HepG2 (cell line): ENCODE measurements around the gene CLDN15. TPM values are rescaled to one million over a fixed set of nuclear protein-coding genes. Genes with fewer than 3 reads are reported as not detected.

ENCODE experiments used
- BRCA1 ChIP-seq: sonication (generic); formaldehyde crosslinking; IDR thresholded peaks from 2 replicates; pipeline ENCODE4 v1.4.0; 2020; ENCODE audit warnings: missing genetic modification reagents
- EP300 ChIP-seq, 3 experiments: sonication (generic) in 1 of 3; formaldehyde crosslinking in 1 of 3; IDR thresholded peaks; 2 replicates each; pipeline versions ENCODE4 v1.5.1 to v1.6.1; 2011 to 2020; ENCODE audit warnings: low read depth in 2 of 3, low read length in 2 of 3, borderline replicate concordance in 1 of 3, improper control_type of control experiment in 1 of 3, mild to moderate bottlenecking in 1 of 3, missing genetic modification reagents in 1 of 3, moderate library complexity in 1 of 3
- ISL2 ChIP-seq: sonication (generic); formaldehyde crosslinking; IDR thresholded peaks from 2 replicates; pipeline ENCODE4 v1.5.0; 2020; ENCODE audit warnings: missing genetic modification reagents
- KAT8 ChIP-seq: IDR thresholded peaks from 2 replicates; pipeline ENCODE4 v1.6.1; 2016; ENCODE audit warnings: missing genetic modification reagents, missing compliant biosample characterization
- KDM3A ChIP-seq: IDR thresholded peaks from 2 replicates; pipeline ENCODE4 v1.6.1; 2018; ENCODE audit warnings: low read depth, missing compliant biosample characterization
- KDM5B ChIP-seq: sonication (generic); formaldehyde crosslinking; IDR thresholded peaks from 2 replicates; pipeline ENCODE4 v1.4.0; 2020; ENCODE audit warnings: missing genetic modification reagents, mild to moderate bottlenecking, borderline replicate concordance
- KLF9 ChIP-seq: IDR thresholded peaks from 2 replicates; pipeline ENCODE4 v1.6.1; 2016; ENCODE audit warnings: low read depth
- NR3C1 ChIP-seq: sonication (generic); formaldehyde crosslinking; IDR thresholded peaks from 2 replicates; pipeline ENCODE4 v1.4.0; 2020; ENCODE audit warnings: missing genetic modification reagents
- SAFB2 ChIP-seq: sonication (generic); formaldehyde crosslinking; IDR thresholded peaks from 2 replicates; pipeline ENCODE4 v1.5.1; 2020; ENCODE audit warnings: missing genetic modification reagents, low read depth, mild to moderate bottlenecking, borderline replicate concordance
- SOX13 ChIP-seq, 3 experiments: fragments of 450-650 bp in 1 of 3; sonication (generic) in 1 of 3; formaldehyde crosslinking in 1 of 3; IDR thresholded peaks in 2 of 3; conservative IDR thresholded peaks in 1 of 3; 2 replicates each; pipeline versions ENCODE4 v1.5.0 to v1.6.1; 2016 to 2020; ENCODE audit warnings: antibody characterized with exemption in 1 of 3, mild to moderate bottlenecking in 1 of 3, missing compliant biosample characterization in 1 of 3, missing genetic modification reagents in 1 of 3, moderate library complexity in 1 of 3
- ZNF205 ChIP-seq: IDR thresholded peaks from 2 replicates; pipeline ENCODE4 v1.6.1; 2018; ENCODE audit warnings: missing biosample characterization, missing genetic modification reagents
- ZNF296 ChIP-seq: sonication (generic); formaldehyde crosslinking; conservative IDR thresholded peaks from 2 replicates; pipeline ENCODE4 v1.5.0; 2020; ENCODE audit warnings: mild to moderate bottlenecking, missing genetic modification reagents
- ZNF460 ChIP-seq: sonication (generic); formaldehyde crosslinking; IDR thresholded peaks from 2 replicates; pipeline ENCODE4 v1.5.1; 2020; ENCODE audit warnings: missing genetic modification reagents, mild to moderate bottlenecking, borderline replicate concordance
- ZNF501 ChIP-seq: sonication (generic); formaldehyde crosslinking; IDR thresholded peaks from 2 replicates; pipeline ENCODE4 v1.5.1; 2020; ENCODE audit warnings: mild to moderate bottlenecking, moderate library complexity, missing genetic modification reagents
- ZNF773 ChIP-seq: sonication (generic); formaldehyde crosslinking; IDR thresholded peaks from 2 replicates; pipeline ENCODE4 v1.4.0; 2020; ENCODE audit warnings: missing genetic modification reagents, borderline replicate concordance
- ZZZ3 ChIP-seq: sonication (generic); formaldehyde crosslinking; IDR thresholded peaks from 2 replicates; pipeline ENCODE4 v1.4.0; 2020; ENCODE audit warnings: missing genetic modification reagents, mild to moderate bottlenecking, borderline replicate concordance
- polyA plus RNA-seq, 8 experiments: library from polyadenylated mRNA; depleted of rRNA in 3 of 8; stranded (reverse) in 7 of 8; unstranded in 1 of 8; fragments of >200 nt; fragmentation: Illumina TruSeq in 4 of 8; extraction: Trizol in 4 of 8; gene quantifications; 2 replicates each; pipeline versions ENCODE4 v1.2.1 to v1.2.3, GENCODE V29; 2011 to 2016; ENCODE audit warnings: low read depth in 4 of 8, missing spikeins in 1 of 8, mixed read lengths in 1 of 8; ENCODE audit not compliant: insufficient read depth in 1 of 8
- total RNA-seq, 5 experiments: library from RNA; depleted of rRNA; stranded (reverse); fragments of >200 nt; fragmentation: Illumina TruSeq; extraction: Trizol; gene quantifications; 2 replicates each; pipeline ENCODE4 v1.2.3, GENCODE V29; 2016; ENCODE audit warnings: low read depth in 1 of 5
- TF ChIP-seq, protein P1 (sequence below): sonication (generic); formaldehyde crosslinking; IDR thresholded peaks from 2 replicates; pipeline ENCODE4 v1.8.0; 2022; ENCODE audit warnings: mild to moderate bottlenecking, missing genetic modification reagents; ENCODE audit not compliant: insufficient replicate concordance
- TF ChIP-seq, protein P2 (sequence below): sonication (generic); formaldehyde crosslinking; IDR thresholded peaks from 2 replicates; pipeline ENCODE4 v1.9.0; 2021; ENCODE audit warnings: missing genetic modification reagents, mild to moderate bottlenecking, borderline replicate concordance
- TF ChIP-seq, protein P3 (sequence below): sonication (generic); formaldehyde crosslinking; conservative IDR thresholded peaks from 2 replicates; pipeline ENCODE4 v1.4.0; 2020; ENCODE audit warnings: missing genetic modification reagents
- TF ChIP-seq, protein P4 (sequence below): sonication (generic); formaldehyde crosslinking; IDR thresholded peaks from 2 replicates; pipeline ENCODE4 v1.4.0; 2020; ENCODE audit warnings: missing genetic modification reagents

CLDN15 gene
- total and polyA plus RNA-seq, 2 of the 13 experiments (the other 11 are each of a cell fraction or from before 2014, with no cell fraction given), result 7.1 to 17.8 TPM

DNA sequence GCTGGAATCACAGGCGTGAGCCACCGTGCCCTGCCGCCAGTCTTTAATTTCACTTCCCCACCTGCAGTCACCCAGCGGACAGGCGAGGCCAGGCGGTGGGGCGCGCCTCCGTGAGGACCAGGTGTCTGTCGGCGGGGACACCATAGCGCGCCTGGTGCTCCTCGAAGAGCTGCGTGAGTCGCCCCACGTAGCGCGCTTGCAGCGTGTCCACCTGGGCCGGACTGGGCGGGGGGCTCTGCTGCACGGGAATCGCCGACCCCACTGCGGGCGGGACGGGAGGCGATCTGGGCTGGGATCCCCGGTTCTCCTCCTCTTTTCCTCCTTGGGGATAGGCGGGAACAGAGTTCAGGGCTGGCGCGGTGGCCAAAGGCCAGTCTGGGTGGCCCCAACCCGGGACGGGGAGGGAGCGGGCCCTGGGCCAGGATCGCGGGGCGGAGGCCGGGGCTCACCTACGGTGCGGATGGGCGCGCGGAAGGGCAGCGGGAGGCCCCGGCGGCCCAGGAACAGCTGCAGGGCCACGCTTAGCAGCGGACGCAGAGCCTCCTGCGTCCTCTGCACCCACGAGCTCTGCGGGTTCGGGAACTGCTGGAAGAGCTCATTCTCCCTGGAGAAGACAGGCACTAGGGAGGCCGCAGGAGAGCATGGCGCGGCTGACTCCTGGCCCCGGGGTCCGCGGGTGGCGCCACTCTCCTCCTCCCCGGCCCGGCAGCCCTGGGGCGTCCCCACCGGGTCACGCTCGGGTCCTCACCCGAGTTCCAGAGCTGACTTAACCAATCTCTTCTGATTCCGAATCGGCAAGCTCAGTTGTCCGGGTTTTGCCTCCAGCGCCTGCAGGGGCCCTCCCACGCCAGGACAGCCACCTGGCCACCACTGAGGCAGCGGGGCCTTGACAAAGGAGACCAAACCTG lies 35.7 kb downstream of the CLDN15 start (continued):
- TF ChIP-seq ZZZ3 (0 out of 2 replicates have a peak, but pooled peaks have one; percentile 24), ZNF460 (CRISPR knock-in tag) (peak; percentile 69), NR3C1 (CRISPR knock-in tag) (no peak), ZNF501 (CRISPR knock-in tag) (peak; percentile 3; the same call in 1 of the 2 replicates), ISL2 (CRISPR knock-in tag) (0 out of 2 replicates have a peak, but pooled peaks have one; percentile 27), KLF9 (0 out of 2 replicates have a peak, but pooled peaks have one; percentile 20), ZNF296 (CRISPR knock-in tag) (0 out of 2 replicates have a peak, but pooled peaks have one; percentile 56), KDM5B (CRISPR knock-in tag) (peak; percentile 79), SAFB2 (peak; percentile 74; the same call in 1 of the 2 replicates), EP300 (IDR thresholded peaks at IDR 0.05; ENCODE audit: low read depth in 2 of 2, low read length in 2 of 2) (0 out of 4 replicates have a peak, but pooled peaks of 1 of the 2 experiments have one; percentile 7), EP300 (CRISPR knock-in tag; IDR thresholded peaks at IDR 0.05; ENCODE audit: borderline replicate concordance) (no peak), ZNF773 (no peak; the same call in 1 of the 2 replicates), BRCA1 (CRISPR knock-in tag) (no peak), ZNF205 (0 out of 2 replicates have a peak, but pooled peaks have one; percentile 20), SOX13 (IDR thresholded peaks at IDR 0.05) (no peak), SOX13 (CRISPR knock-in tag; conservative IDR thresholded peaks at IDR 0.05 in 1 of 2, IDR thresholded peaks at IDR 0.05 in 1 of 2) (peak in 1 of 2 experiments; percentile 23; a peak in 1 of 4 replicates), KAT8 (CRISPR knock-in tag) (peak; percentile 23; the same call in 1 of the 2 replicates), KDM3A (CRISPR knock-in tag) (peak; percentile 73; the same call in 1 of the 2 replicates)
- TF ChIP-seq, protein P1, sequence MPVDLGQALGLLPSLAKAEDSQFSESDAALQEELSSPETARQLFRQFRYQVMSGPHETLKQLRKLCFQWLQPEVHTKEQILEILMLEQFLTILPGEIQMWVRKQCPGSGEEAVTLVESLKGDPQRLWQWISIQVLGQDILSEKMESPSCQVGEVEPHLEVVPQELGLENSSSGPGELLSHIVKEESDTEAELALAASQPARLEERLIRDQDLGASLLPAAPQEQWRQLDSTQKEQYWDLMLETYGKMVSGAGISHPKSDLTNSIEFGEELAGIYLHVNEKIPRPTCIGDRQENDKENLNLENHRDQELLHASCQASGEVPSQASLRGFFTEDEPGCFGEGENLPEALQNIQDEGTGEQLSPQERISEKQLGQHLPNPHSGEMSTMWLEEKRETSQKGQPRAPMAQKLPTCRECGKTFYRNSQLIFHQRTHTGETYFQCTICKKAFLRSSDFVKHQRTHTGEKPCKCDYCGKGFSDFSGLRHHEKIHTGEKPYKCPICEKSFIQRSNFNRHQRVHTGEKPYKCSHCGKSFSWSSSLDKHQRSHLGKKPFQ (CRISPR knock-in tag), result peak; percentile 48
- TF ChIP-seq, protein P2, sequence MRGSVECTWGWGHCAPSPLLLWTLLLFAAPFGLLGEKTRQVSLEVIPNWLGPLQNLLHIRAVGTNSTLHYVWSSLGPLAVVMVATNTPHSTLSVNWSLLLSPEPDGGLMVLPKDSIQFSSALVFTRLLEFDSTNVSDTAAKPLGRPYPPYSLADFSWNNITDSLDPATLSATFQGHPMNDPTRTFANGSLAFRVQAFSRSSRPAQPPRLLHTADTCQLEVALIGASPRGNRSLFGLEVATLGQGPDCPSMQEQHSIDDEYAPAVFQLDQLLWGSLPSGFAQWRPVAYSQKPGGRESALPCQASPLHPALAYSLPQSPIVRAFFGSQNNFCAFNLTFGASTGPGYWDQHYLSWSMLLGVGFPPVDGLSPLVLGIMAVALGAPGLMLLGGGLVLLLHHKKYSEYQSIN (CRISPR knock-in tag), result no peak
- TF ChIP-seq, protein P3, sequence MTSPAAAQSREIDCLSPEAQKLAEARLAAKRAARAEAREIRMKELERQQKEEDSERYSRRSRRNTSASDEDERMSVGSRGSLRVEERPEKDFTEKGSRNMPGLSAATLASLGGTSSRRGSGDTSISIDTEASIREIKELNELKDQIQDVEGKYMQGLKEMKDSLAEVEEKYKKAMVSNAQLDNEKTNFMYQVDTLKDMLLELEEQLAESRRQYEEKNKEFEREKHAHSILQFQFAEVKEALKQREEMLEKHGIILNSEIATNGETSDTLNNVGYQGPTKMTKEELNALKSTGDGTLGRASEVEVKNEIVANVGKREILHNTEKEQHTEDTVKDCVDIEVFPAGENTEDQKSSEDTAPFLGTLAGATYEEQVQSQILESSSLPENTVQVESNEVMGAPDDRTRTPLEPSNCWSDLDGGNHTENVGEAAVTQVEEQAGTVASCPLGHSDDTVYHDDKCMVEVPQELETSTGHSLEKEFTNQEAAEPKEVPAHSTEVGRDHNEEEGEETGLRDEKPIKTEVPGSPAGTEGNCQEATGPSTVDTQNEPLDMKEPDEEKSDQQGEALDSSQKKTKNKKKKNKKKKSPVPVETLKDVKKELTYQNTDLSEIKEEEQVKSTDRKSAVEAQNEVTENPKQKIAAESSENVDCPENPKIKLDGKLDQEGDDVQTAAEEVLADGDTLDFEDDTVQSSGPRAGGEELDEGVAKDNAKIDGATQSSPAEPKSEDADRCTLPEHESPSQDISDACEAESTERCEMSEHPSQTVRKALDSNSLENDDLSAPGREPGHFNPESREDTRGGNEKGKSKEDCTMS (CRISPR knock-in tag), result no peak
- TF ChIP-seq, protein P4, sequence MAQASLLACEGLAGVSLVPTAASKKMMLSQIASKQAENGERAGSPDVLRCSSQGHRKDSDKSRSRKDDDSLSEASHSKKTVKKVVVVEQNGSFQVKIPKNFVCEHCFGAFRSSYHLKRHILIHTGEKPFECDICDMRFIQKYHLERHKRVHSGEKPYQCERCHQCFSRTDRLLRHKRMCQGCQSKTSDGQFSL (CRISPR knock-in tag), result 0 out of 2 replicates have a peak, but pooled peaks have one; percentile 35
